DND-41 (cell line): ENCODE results near the gene CERK.

ENCODE experiments used
- ATAC-seq: fragments of 200-7000 bp; cut with Tn5 transposase; 3 replicates; pipeline ENCODE4 v1.9.1; 2021; ENCODE audit warnings: low read depth; ENCODE audit not compliant: insufficient read depth
- DNase-seq: peaks from one replicate; pipeline ENCODE4 v3.0.0-alpha.2; 2020
- H2AFZ ChIP-seq: 2 replicates; pipeline ENCODE4 v1.6.0; 2012; ENCODE audit warnings: low read depth, low read length
- H3K27ac ChIP-seq: 2 replicates; pipeline ENCODE4 v1.5.1; 2012; ENCODE audit warnings: low read length, inconsistent platforms
- H3K27me3 ChIP-seq: fragments of 200-600 bp; sonication (generic); 2 replicates; pipeline ENCODE4 v1.6.0; 2012; ENCODE audit warnings: low read length, mild to moderate bottlenecking, inconsistent platforms; ENCODE audit not compliant: insufficient read depth, poor library complexity
- H3K36me3 ChIP-seq: 2 replicates; pipeline ENCODE4 v1.5.1; 2012; ENCODE audit warnings: low read length, inconsistent platforms; ENCODE audit not compliant: insufficient read depth
- H3K4me1 ChIP-seq: 2 replicates; pipeline ENCODE4 v1.5.1; 2012; ENCODE audit warnings: mild to moderate bottlenecking, low read length; ENCODE audit not compliant: insufficient read depth
- H3K4me2 ChIP-seq: 2 replicates; pipeline ENCODE4 v1.6.0; 2012; ENCODE audit warnings: mild to moderate bottlenecking, moderate library complexity, low read length, inconsistent platforms; ENCODE audit not compliant: insufficient read depth
- H3K4me3 ChIP-seq, 2 experiments: fragments of 200-600 bp in 1 of 2; shearing (Covaris generic) in 1 of 2; 2 replicates each; pipeline ENCODE4 v1.5.1; 2012 to 2016; ENCODE audit warnings: inconsistent platforms in 2 of 2, low read length in 2 of 2, mild to moderate bottlenecking in 2 of 2, low read depth in 1 of 2, moderate library complexity in 1 of 2
- H3K79me2 ChIP-seq: 2 replicates; pipeline ENCODE4 v1.6.0; 2012; ENCODE audit warnings: low read length, inconsistent platforms; ENCODE audit not compliant: insufficient read depth
- H3K9ac ChIP-seq: 2 replicates; pipeline ENCODE4 v1.6.0; 2012; ENCODE audit warnings: low read depth, mild to moderate bottlenecking, inconsistent platforms, low read length, moderate library complexity
- H3K9me3 ChIP-seq: 2 replicates; pipeline ENCODE4 v1.5.1; 2012; ENCODE audit warnings: low read length, moderate library complexity, mild to moderate bottlenecking, inconsistent platforms; ENCODE audit not compliant: insufficient read depth, severe bottlenecking
- H4K20me1 ChIP-seq: 2 replicates; pipeline ENCODE4 v1.6.0; 2012; ENCODE audit warnings: low read length; ENCODE audit not compliant: insufficient read depth
- CTCF ChIP-seq: IDR thresholded peaks from 2 replicates; pipeline ENCODE4 v1.5.1; 2012; ENCODE audit warnings: borderline replicate concordance, low read length, moderate library complexity, mild to moderate bottlenecking; ENCODE audit not compliant: poor library complexity, severe bottlenecking; ENCODE audit errors: extremely low read depth
- EZH2 ChIP-seq: IDR thresholded peaks from 3 replicates; pipeline ENCODE4 v1.6.1; 2012; ENCODE audit warnings: borderline replicate concordance, low read depth, mild to moderate bottlenecking, moderate library complexity, low read length, inconsistent platforms; ENCODE audit not compliant: severe bottlenecking

CERK gene

DNA sequence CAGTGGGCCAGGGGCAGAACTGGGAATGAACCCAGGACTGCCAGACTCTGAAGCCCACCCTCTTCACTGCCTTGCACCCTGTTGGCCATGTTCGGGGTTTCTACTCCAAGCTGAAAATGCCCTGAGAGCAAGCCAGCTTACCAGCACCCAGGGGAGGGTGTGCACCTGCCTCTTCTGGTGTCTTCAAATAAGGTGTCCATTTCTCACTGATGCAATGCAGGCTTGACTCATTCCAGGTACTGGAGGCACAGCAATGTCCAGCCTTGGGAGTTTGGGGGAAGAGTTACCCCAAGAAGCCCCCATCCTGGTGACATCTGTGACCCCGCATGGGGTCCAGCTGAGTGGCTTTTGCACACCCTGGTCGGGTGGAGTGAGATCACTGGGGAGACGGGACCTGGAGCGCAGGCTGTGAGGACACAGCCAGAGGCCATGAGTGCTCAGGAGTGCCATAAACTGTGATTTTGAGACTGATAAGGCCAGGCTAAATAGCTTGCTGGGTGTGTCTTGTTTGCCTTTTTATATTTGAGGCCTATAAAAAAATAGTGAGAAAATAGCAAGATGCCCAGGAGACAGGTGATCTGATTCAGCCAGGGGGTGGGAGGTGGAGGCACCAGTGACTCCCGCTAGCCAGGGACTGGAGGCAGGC, 4.6 kb upstream of the CERK start:
- Histone ChIP-seq H3K4me1 (peaks cover 10% of the 10 kb centered on the region), H3K9ac (no peak overlapping the region), H3K27ac (no peak overlapping the region), H3K79me2 (peaks cover 7% of the 10 kb centered on the region), H4K20me1 (no peaks in the 10 kb centered on the region; the same call in 1 of the 2 replicates), H3K36me3 (no peaks in the 10 kb centered on the region), H3K4me3 (no peak overlapping the region), H3K4me2 (no peak overlapping the region), H3K27me3 (no peaks in the 10 kb centered on the region), H2AFZ (no peak overlapping the region), H3K9me3 (no peaks in the 10 kb centered on the region)
- TF ChIP-seq CTCF (no peak), EZH2 (no peak)
- no peak for DNase-seq
- no peak for ATAC-seq

DNA sequence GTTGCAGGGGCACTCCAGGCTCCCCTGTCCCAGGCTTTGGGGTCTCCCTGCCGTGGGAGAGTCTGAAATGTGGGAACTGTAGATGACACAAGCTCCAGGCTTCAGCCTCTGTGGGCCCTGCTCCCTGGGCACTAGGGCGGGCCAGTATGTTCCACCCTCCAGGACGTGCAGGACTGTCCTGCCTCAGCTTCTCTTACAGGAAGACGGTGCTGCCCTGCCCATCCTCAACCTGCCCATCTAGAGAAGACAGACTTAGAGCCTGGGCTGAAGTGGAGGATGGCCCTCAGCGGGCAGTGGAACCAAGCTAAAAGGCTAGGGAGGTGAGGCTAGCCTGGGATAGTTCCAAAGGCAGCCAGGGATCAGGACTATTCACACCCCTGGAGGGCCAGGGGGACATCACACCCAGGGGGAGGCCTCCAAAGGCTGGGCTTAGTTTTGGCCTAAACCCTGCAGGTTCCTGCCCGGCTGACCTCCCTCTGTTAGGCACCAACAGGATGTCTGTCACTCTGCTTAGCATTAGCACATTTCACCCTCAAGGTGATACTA, 4.0 kb upstream of the CERK start:
- Histone ChIP-seq H3K27ac (no peak overlapping the region), H3K79me2 (peaks cover 13% of the 10 kb centered on the region), H3K36me3 (no peaks in the 10 kb centered on the region), H2AFZ (no peak overlapping the region), H3K27me3 (no peaks in the 10 kb centered on the region), H3K4me3 (no peak overlapping the region), H3K4me2 (no peak overlapping the region), H4K20me1 (no peaks in the 10 kb centered on the region; the same call in 1 of the 2 replicates), H3K9ac (no peak overlapping the region), H3K9me3 (no peaks in the 10 kb centered on the region), H3K4me1 (peaks cover 13% of the 10 kb centered on the region)
- TF ChIP-seq CTCF (no peak), EZH2 (no peak)
- DNase-seq (no peak), ATAC-seq (no peak)

DNA sequence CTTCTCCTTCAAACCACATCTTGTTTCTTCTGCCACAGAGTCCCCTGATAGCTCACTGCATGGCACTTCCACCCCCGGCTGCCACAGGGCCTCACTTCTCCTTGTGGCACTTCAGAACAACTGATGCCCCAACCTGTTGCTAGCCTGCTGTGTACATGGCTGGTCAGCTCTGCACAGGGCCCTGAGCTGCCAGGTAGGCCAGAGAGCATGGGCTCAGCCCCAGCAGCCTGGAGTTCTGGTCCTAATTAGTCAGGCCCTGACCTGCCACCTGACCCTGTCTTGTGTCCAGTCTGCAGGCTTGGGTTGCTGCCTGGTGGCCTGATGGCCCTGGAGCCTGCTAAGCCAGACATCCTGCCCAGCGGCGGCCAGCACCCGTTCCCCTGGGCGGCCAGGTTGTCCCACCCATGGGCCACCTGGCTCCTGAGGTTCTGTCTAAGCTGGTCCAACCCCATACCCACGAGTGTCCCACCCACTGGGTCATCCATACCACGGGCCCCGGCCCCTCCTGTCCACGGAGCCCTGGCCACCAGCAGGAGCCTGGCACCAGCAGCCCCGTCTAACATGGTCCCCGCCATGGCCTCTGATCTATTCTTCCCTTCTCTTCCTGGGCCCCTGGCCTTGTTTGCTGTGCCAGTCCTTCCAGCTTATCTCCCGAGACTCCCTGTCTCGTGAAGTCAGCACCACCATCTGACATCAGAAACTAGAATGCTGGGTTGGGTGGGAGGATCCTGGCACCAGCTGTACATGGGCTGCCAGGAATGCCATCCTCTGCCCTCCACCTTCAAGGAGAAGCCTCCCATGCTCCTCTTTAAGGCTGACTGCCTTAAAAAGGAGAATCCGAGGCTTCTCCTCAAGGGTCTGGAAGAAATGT, 3.1 kb upstream of the CERK start:
- H3K79me2 ChIP-seq, result peaks cover 22% of the 10 kb centered on the region
- peaks cover 22% of the 10 kb centered on the region for H3K4me1 ChIP-seq
- H3K4me2 ChIP-seq, result no peak overlapping the region
- H3K27ac ChIP-seq, result no peak overlapping the region
- H3K36me3 ChIP-seq, result peaks cover 2% of the 10 kb centered on the region; the same call in 1 of the 2 replicates
- no peak overlapping the region for H3K9ac ChIP-seq
- TF ChIP-seq EZH2, result no peak
- no peaks in the 10 kb centered on the region for H3K27me3 ChIP-seq
- no peak for ATAC-seq
- no peak for DNase-seq
- peaks cover 7% of the 10 kb centered on the region for H4K20me1 ChIP-seq
- no peaks in the 10 kb centered on the region for H3K9me3 ChIP-seq
- no peak overlapping the region for H2AFZ ChIP-seq
- no peak overlapping the region for H3K4me3 ChIP-seq
